ENCODE results near the gene PIGL.
A peak's percentile ranks its signal among the peaks of the same experiment; 100 is the strongest.
"Not testable (repeated sequence)": the region's sequence is repeated elsewhere in the genome, so short reads cannot be mapped to it uniquely, and the experiment has no call there.

PIGL gene

GRCh38 chr17:16301963-16302855, 85.2 kb downstream of the PIGL start:
- intact Hi-C loops (cut with DNase I), result no loop called here
- no peak for DNase-seq

- intact Hi-C loops (cut with DNase I), result no loop called here
- DNase-seq, result no peak
These were observed 85.8 kb downstream of the PIGL start for GRCh38 chr17:16302856-16303255.

- intact Hi-C loops (cut with DNase I), result no loop called here
- peak in 1 of 10 donors; percentile 6 for DNase-seq
These were observed 87.8 kb downstream of the PIGL start for GRCh38 chr17:16304830-16305229.

GRCh38 chr17:16306211-16306610, 89.2 kb downstream of the PIGL start:
- DNase-seq, result no peak
- intact Hi-C loops (cut with DNase I), result no loop called here

GRCh38 chr17:16312061-16312460, 95.1 kb downstream of the PIGL start:
- DNase-seq; intact Hi-C loops (cut with DNase I): not testable (repeated sequence)

- intact Hi-C loops (cut with DNase I), result no loop called here
- no peak for DNase-seq
These were observed 96.4 kb downstream of the PIGL start for GRCh38 chr17:16313139-16314090.

- no peak for DNase-seq
- intact Hi-C loops (cut with DNase I), result no loop called here
These were observed 97.2 kb downstream of the PIGL start for GRCh38 chr17:16314189-16314588.

GRCh38 chr17:16314859-16315258, 97.8 kb downstream of the PIGL start:
- intact Hi-C loops (cut with DNase I), result no loop called here
- DNase-seq, result no peak

GRCh38 chr17:16319969-16320368, 103.0 kb downstream of the PIGL start:
- DNase-seq, result no peak
- intact Hi-C loops (cut with DNase I), result no loop called here

GRCh38 chr17:16322636-16323035, 105.6 kb downstream of the PIGL start:
- intact Hi-C loops (cut with DNase I), result no loop called here
- no peak for DNase-seq

GRCh38 chr17:16325964-16326363, 109.0 kb downstream of the PIGL start:
- intact Hi-C loops (cut with DNase I), result no loop called here

GRCh38 chr17:16327018-16327417, 110.0 kb downstream of the PIGL start:
- intact Hi-C loops (cut with DNase I), result no loop called here
- no peak for DNase-seq

More at GRCh38 chr17:16325964-16326363, 109.0 kb downstream of the PIGL start:
- DNase-seq, result peak in 1 of 10 donors; percentile 14

- no peak for DNase-seq
- intact Hi-C loops (cut with DNase I), result no loop called here
These were observed 112.0 kb downstream of the PIGL start for GRCh38 chr17:16328997-16329396.

- DNase-seq, result no peak
- intact Hi-C loops (cut with DNase I), result no loop called here
These were observed 112.7 kb downstream of the PIGL start for GRCh38 chr17:16329519-16330271.

- intact Hi-C loops (cut with DNase I), result no loop called here
- no peak for DNase-seq
These were observed 121.4 kb downstream of the PIGL start for GRCh38 chr17:16338391-16338790.

GRCh38 chr17:16339402-16339801, 122.4 kb downstream of the PIGL start:
- intact Hi-C loops (cut with DNase I), result no loop called here
- no peak for DNase-seq

- no peak for DNase-seq
- intact Hi-C loops (cut with DNase I), result no loop called here
These were observed 122.9 kb downstream of the PIGL start for GRCh38 chr17:16339959-16340358.

GRCh38 chr17:16342979-16343378, 126.0 kb downstream of the PIGL start:
- intact Hi-C loops (cut with DNase I), result no loop called here
- peak in 8 of 10 donors; percentile 32 to 93 (median 64) for DNase-seq

GRCh38 chr17:16343569-16343968, 126.6 kb downstream of the PIGL start:
- DNase-seq, result no peak
- intact Hi-C loops (cut with DNase I), result no loop called here

- intact Hi-C loops (cut with DNase I), result no loop called here
- no peak for DNase-seq
These were observed 128.6 kb downstream of the PIGL start for GRCh38 chr17:16345565-16345964.
